Tibial artery (tissue), 4 donors: Measurements from ENCODE around the gene DCXR.

ENCODE experiments used
- DNase-seq, 2 donors: peaks; one replicate each; pipeline ENCODE4 v3.0.0-alpha.2; 2019
- H3K27ac ChIP-seq, 2 donors: fragments of 200-600 bp; sonication (generic) in 1 of 2; 1 replicate in 1 of 2; 2 replicates in 1 of 2; pipeline ENCODE4 v1.5.1; 2018 to 2019; ENCODE audit warnings: mild to moderate bottlenecking in 1 of 2
- H3K27me3 ChIP-seq, 2 donors: fragments of 200-600 bp; sonication (generic) in 1 of 2; one replicate each; pipeline versions ENCODE4 v1.5.1 to v1.6.0; 2016 to 2019
- H3K36me3 ChIP-seq, 3 donors: fragments of 200-600 bp; sonication (generic) in 2 of 3; one replicate each; pipeline ENCODE4 v1.5.1; 2016 to 2019; ENCODE audit warnings: mild to moderate bottlenecking in 2 of 3
- H3K4me1 ChIP-seq, 4 donors: fragments of 200-600 bp; sonication (generic) in 2 of 4; 1 replicate in 3 of 4; 2 replicates in 1 of 4; pipeline ENCODE4 v1.5.1; 2016 to 2019
- H3K4me3 ChIP-seq, 2 donors: fragments of 200-600 bp; sonication (generic) in 1 of 2; 1 replicate in 1 of 2; 2 replicates in 1 of 2; pipeline ENCODE4 v1.5.1; 2018 to 2019; ENCODE audit warnings: mild to moderate bottlenecking in 2 of 2
- H3K9me3 ChIP-seq, 3 donors: fragments of 200-600 bp; sonication (generic) in 1 of 3; one replicate each; pipeline ENCODE4 v1.5.1; 2016 to 2019
- intact Hi-C: fragments of 100-400 bp; cut with DNase I; formaldehyde crosslinking; loops from one replicate; pipeline ENCODE4 v1.15.0; 2023; ENCODE audit warnings: low total_unique reads
- TF ChIP-seq, protein P1 (sequence below), 2 experiments: fragments of 200-600 bp in 1 of 2; fragments of 450-650 bp in 1 of 2; IDR thresholded peaks; one replicate each; pipeline ENCODE4 v1.5.1; 2017 to 2019; ENCODE audit warnings: antibody characterized with exemption in 2 of 2, mild to moderate bottlenecking in 1 of 2, moderate library complexity in 1 of 2

The DCXR gene

DNA sequence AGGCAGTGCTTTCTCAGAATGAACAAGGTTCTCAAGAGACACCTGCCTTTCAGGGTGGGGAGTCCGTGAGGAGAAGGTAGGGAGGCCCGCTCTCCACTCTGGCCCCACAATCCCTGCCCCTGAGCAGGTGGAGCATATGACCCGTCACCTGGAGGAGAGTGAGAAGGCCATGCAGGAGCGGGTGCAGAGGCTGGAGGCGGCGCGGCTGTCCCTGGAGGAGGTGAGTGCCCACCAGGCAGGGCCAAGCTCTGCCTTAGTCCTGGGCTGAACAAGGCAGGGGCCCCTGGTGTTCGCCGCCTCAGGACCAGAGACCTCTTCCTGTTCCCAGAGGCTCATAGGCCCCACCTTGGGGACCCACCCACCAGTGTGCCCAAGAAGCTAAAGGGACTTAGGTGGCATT lies 8.5 kb downstream of the DCXR start:
- Histone ChIP-seq H3K4me1 (peaks cover 0 to 31% (median 25%) of the 10 kb centered on the region in 4 donors), H3K27me3 (peaks cover 0 to 53% of the 10 kb centered on the region in 2 donors), H3K27ac (no peak overlapping the region), H3K4me3 (no peak overlapping the region), H3K36me3 (peaks cover 0 to 9% (median 0%) of the 10 kb centered on the region in 3 donors), H3K9me3 (no peaks in the 10 kb centered on the region)
- intact Hi-C loops: no loop called here
- TF ChIP-seq, protein P1, sequence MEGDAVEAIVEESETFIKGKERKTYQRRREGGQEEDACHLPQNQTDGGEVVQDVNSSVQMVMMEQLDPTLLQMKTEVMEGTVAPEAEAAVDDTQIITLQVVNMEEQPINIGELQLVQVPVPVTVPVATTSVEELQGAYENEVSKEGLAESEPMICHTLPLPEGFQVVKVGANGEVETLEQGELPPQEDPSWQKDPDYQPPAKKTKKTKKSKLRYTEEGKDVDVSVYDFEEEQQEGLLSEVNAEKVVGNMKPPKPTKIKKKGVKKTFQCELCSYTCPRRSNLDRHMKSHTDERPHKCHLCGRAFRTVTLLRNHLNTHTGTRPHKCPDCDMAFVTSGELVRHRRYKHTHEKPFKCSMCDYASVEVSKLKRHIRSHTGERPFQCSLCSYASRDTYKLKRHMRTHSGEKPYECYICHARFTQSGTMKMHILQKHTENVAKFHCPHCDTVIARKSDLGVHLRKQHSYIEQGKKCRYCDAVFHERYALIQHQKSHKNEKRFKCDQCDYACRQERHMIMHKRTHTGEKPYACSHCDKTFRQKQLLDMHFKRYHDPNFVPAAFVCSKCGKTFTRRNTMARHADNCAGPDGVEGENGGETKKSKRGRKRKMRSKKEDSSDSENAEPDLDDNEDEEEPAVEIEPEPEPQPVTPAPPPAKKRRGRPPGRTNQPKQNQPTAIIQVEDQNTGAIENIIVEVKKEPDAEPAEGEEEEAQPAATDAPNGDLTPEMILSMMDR (IDR thresholded peaks at IDR 0.05): no peak
- no peak for DNase-seq

DNA sequence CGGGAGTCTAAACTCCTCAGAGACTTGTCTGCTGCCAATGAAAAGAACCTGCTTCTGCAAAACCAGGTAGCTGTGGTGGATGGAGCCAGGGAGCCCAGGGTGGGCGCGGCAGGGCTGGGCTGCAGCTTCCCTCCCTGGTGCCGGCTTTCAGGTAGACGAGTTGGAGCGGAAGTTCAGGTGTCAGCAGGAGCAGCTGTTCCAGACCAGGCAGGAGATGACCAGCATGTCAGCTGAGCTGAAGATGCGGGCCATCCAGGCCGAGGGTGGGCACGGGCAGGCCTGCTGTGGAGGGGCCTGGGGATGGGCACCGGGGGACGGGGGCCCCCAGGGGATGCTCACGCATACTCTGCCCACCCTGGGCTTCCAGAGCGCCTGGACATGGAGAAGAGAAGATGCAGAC lies 9.3 kb downstream of the DCXR start:
- peaks cover 0 to 47% of the 10 kb centered on the region in 2 donors for H3K27me3 ChIP-seq
- intact Hi-C loops: no loop called here
- H3K36me3 ChIP-seq: peaks cover 0 to 9% (median 0%) of the 10 kb centered on the region in 3 donors
- TF ChIP-seq, protein P1 (IDR thresholded peaks at IDR 0.05): no peak
- no peaks in the 10 kb centered on the region for H3K9me3 ChIP-seq
- no peak overlapping the region for H3K4me3 ChIP-seq
- H3K27ac ChIP-seq: no peak overlapping the region
- H3K4me1 ChIP-seq: peaks cover 0 to 37% (median 30%) of the 10 kb centered on the region in 4 donors
- DNase-seq: no peak

DNA sequence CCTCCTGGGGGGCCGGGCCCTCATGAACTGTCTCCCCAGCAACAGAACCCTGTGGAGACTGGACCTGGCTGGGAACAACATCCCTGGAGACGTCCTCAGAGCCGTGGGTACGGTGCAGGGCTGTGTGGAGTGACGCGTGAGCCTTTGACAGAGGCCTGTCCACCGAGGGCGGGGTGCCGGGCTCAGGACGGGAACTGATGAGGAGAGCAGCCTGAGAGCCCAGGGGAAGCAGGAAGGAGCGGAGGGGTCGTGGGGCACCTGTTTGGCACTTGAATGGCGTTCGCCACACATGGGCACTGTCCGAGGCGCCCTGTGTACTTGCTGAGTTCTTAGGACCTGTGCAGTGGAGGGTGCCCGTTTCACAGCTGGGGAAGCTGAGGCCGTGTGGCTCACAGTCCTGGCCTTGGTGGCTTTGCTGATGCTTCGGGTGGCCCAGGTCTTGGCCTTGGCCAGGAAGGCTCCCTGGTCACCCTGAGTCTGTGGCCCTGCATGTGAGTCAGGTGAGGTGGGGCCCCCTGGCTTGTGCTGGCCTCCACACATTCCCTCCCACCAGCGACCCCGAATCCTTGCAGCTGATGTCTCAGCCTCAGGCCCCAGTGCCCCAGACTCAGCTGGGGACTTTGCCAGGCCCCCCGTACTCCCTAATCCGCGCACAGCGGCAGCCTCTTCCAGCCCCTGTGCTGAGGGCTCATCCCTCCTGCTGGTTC lies 11.9 kb downstream of the DCXR start:
- no peak for DNase-seq
- intact Hi-C loops: no loop called here
- TF ChIP-seq, protein P1 (IDR thresholded peaks at IDR 0.05): no peak
- no peak overlapping the region for H3K4me3 ChIP-seq
- peaks cover 0 to 9% (median 0%) of the 10 kb centered on the region in 3 donors for H3K36me3 ChIP-seq
- H3K4me1 ChIP-seq: peaks cover 0 to 44% (median 32%) of the 10 kb centered on the region in 4 donors
- H3K27ac ChIP-seq: no peak overlapping the region
- H3K27me3 ChIP-seq: peaks cover 0 to 28% of the 10 kb centered on the region in 2 donors
- no peaks in the 10 kb centered on the region for H3K9me3 ChIP-seq

DNA sequence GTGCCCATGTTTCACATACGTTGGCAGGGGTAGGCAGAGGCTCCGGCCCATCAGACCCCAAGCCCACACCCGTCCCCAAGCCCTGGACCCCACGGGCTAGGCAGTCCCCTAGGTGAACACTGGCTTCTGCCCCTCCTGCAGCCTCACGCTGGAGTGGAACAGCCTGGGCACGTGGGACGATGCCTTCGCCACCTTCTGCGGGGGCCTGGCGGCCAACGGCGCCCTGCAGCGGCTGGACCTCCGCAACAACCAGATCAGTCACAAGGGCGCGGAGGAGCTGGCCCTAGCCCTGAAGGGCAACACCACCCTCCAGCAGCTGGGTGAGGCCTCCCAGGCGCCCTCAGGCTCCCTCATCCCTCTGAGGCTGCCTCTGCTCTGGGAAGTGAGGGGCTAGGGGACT lies 12.6 kb downstream of the DCXR start:
- Histone ChIP-seq H3K27me3 (peaks cover 0 to 25% of the 10 kb centered on the region in 2 donors), H3K27ac (no peak overlapping the region), H3K9me3 (no peaks in the 10 kb centered on the region), H3K4me1 (peaks cover 0 to 37% (median 26%) of the 10 kb centered on the region in 4 donors), H3K36me3 (peaks cover 0 to 9% (median 0%) of the 10 kb centered on the region in 3 donors), H3K4me3 (no peak overlapping the region)
- intact Hi-C loops: no loop called here
- DNase-seq: no peak
- TF ChIP-seq, protein P1 (IDR thresholded peaks at IDR 0.05): no peak

DNA sequence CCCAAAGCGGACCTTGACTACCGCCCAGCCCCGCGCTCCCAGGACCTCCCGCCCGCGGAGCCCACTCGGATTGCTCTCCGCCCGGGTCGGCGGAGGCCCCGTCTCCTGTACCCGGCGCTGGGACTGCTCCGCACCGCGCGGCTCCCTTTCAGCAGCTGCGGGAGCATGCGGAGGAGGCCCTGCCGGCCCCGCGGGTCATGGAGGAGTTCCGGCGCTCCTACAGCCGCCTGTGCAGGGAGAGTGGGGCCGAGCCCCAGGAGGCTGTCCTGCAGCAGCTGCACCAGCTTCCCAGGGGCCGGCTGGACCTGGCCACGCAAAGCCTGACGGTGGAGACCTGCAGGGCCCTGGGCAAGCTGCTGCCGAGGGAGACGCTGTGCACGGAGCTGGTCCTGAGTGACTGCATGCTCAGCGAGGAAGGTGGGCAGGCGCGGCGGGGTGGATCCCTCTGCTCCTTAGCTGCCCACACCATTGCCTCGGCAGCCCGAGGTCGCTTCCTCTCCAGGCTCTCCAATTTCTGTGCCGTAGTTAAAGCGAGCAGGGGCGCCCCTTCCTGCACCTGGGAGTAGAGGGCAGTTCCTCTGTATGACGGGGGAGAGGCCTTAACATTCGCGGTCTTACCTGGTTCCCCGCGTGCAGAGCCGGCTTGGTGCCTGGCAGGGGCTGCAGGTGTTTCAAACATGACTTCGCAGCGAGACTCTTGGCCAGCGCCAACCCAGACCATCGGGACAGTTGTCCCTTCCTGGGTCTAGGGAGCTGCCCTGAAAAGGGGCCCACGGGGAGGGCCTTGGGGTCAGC lies 13.9 kb downstream of the DCXR start:
- H3K4me3 ChIP-seq: peak overlapping the region; percentile 65 to 91
- no peak for DNase-seq
- intact Hi-C loops: no loop called here
- H3K27me3 ChIP-seq: peaks cover 0 to 13% of the 10 kb centered on the region in 2 donors
- TF ChIP-seq, protein P1 (IDR thresholded peaks at IDR 0.05): no peak
- peak overlapping the region; percentile 25 to 54 for H3K27ac ChIP-seq
- H3K36me3 ChIP-seq: peaks cover 0 to 10% (median 5%) of the 10 kb centered on the region in 3 donors
- H3K4me1 ChIP-seq: peaks cover 0 to 33% (median 25%) of the 10 kb centered on the region in 4 donors
- no peaks in the 10 kb centered on the region for H3K9me3 ChIP-seq
